HUES64 (cell line): Measurements from ENCODE around the gene GAB2.
"Not testable (repeated sequence)": the region's sequence is repeated elsewhere in the genome, so short reads cannot be mapped to it uniquely, and the experiment has no call there.

Experiments used
- H3K27ac ChIP-seq: 2 replicates; pipeline ENCODE4 v1.7.0; 2013; ENCODE audit warnings: low read depth, low read length, inconsistent platforms
- H3K27me3 ChIP-seq: 2 replicates; pipeline ENCODE4 v1.6.1; 2013; ENCODE audit warnings: mild to moderate bottlenecking, low read length; ENCODE audit not compliant: insufficient read depth
- H3K36me3 ChIP-seq: 2 replicates; pipeline ENCODE4 v1.6.1; 2013; ENCODE audit warnings: mild to moderate bottlenecking, low read length; ENCODE audit not compliant: insufficient read depth
- H3K4me1 ChIP-seq: 2 replicates; pipeline ENCODE4 v1.6.1; 2013; ENCODE audit warnings: mild to moderate bottlenecking, low read length, moderate library complexity; ENCODE audit not compliant: insufficient read depth
- H3K4me3 ChIP-seq: 2 replicates; pipeline ENCODE4 v1.5.1; 2013; ENCODE audit warnings: mild to moderate bottlenecking, low read length, moderate library complexity
- H3K9ac ChIP-seq: 2 replicates; pipeline ENCODE4 v1.6.1; 2013; ENCODE audit warnings: mild to moderate bottlenecking, low read depth, low read length
- H3K9me3 ChIP-seq: 2 replicates; pipeline ENCODE4 v1.6.1; 2013; ENCODE audit warnings: low read depth, low read length; ENCODE audit not compliant: insufficient read depth
- WGBS: fragments of 150-250, 120-280 bp; methylation state at CpG from one replicate; pipeline ENCODE4 v1.1.7; 2013; ENCODE audit warnings: missing lambda C conversion rate; 5-methylcytosine and 5-hydroxymethylcytosine counted together

The GAB2 gene

DNA sequence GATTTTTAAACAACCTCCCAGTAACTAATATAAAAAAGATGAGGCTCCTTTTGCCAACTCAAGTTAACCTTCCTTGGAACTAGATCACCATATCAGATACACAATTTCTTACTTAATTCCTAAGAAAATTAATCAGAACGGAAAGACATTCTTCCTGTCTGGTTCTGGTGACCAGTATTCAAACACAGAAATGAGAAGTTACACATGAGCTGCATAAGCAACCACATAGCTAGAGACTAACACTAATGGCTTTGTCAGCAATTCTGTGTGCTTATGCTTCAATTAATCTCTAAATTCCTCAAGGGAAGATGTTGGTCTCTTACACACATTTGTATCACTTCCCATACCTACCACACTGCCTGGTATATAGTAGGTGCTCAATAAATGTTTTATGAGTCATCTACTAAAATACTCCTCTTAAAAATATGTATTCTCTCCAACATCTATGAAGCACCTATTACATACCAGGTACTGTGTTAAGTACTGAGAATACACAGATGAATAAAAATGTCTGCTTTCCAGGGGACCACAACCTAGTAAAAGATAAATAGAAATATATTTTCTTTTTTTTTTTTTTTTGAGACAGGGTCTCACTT is 54.5 kb downstream of the GAB2 start:
- Histone ChIP-seq H3K9ac (no peak overlapping the region), H3K4me3 (no peak overlapping the region), H3K27ac (no peak overlapping the region), H3K9me3 (no peaks in the 10 kb centered on the region), H3K36me3 (no peaks in the 10 kb centered on the region), H3K4me1 (peaks cover 33% of the 10 kb centered on the region), H3K27me3 (no peaks in the 10 kb centered on the region)
- 95% methylated on average over 1 of the region's 1 CpG for WGBS

DNA sequence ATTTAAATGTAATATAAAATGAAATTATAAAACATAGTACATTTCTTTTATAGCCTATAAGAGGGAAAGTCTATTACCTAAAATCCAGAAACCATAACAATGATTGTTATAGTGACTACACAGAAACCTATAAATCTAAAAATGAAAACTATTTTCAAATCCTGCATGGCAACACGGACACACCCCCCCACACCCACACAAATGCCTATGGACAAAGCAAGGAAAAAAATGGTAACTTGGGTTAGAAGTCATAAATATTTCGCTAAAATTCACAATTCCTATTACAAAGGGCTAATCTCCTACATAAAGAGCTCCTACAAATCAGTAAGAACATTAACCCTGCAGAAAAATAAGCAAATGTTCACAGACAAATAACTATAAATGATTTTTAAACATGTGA is 56.4 kb downstream of the GAB2 start:
- H3K4me1 ChIP-seq = peaks cover 25% of the 10 kb centered on the region
- no peak overlapping the region for H3K4me3 ChIP-seq
- WGBS = 100% methylated on average over 1 of the region's 2 CpGs
- no peak overlapping the region for H3K9ac ChIP-seq
- no peak overlapping the region for H3K27ac ChIP-seq
- H3K27me3 ChIP-seq = no peaks in the 10 kb centered on the region
- no peaks in the 10 kb centered on the region for H3K36me3 ChIP-seq
- no peaks in the 10 kb centered on the region for H3K9me3 ChIP-seq

DNA sequence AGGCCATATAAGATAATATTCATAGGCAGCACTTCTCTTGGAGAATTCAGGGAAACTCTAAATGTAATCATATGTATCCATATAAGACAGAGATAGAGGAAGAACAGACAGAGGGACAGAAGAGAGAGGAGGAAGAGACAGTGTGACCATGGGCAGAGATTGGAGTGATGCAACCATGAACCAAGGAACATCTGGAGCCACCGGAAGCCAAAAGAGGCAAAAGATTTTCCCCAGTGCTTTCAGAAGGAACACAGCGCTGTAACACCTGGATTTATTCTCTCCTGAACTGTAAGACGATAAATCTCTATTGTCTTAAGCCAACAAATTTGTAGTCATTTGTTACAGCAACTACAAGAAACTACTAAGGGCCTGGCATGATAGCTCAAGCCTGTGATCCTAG is 57.7 kb downstream of the GAB2 start:
- no peaks in the 10 kb centered on the region for H3K9me3 ChIP-seq
- H3K9ac ChIP-seq = no peak overlapping the region
- 95% methylated on average over 3 of the region's 3 CpGs for WGBS
- no peaks in the 10 kb centered on the region for H3K36me3 ChIP-seq
- H3K4me3 ChIP-seq = no peak overlapping the region
- no peak overlapping the region for H3K27ac ChIP-seq
- H3K27me3 ChIP-seq = no peaks in the 10 kb centered on the region
- H3K4me1 ChIP-seq = peaks cover 19% of the 10 kb centered on the region

DNA sequence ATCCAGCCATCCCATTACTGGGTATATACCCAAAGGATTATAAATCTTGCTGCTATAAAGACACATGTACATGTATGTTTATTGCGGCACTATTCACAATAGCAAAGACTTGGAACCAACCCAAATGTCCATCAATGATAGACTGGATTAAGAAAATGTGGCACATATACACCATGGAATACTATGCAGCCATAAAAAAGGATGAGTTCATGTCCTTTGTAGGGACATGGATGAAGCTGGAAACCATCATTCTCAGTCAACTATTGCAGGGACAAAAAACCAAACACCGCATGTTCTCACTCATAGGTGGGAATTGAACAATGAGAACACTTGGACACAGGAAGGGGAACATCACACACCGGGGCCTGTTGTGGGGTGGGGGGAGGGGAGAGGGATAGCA is 59.7 kb downstream of the GAB2 start:
- peaks cover 11% of the 10 kb centered on the region; the same call in 1 of the 2 replicates for H3K4me1 ChIP-seq
- H3K27ac ChIP-seq, H3K9ac ChIP-seq, H3K4me3 ChIP-seq, H3K36me3 ChIP-seq, H3K9me3 ChIP-seq, H3K27me3 ChIP-seq: not testable (repeated sequence)
- no CpG with 5 or more reads among the region's 3 CpGs for WGBS

DNA sequence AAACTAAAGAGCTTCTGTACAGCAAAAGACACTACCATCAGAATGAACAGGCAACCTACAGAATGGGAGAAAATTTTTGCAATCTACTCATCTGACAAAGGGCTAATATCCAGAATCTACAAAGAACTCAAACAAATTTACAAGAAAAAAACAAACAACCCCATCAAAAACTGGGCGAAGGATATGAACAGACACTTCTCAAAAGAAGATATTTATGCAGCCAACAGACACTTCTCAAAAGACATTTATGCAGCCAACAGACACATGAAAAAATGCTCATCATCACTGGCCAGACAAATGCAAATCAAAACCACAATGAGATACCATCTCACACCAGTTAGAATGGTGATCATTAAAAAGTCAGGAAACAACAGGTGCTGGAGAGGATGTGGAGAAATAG is 60.2 kb downstream of the GAB2 start:
- H3K9ac ChIP-seq, H3K9me3 ChIP-seq, H3K27me3 ChIP-seq, H3K27ac ChIP-seq, H3K4me3 ChIP-seq, H3K36me3 ChIP-seq: not testable (repeated sequence)
- WGBS = 93% methylated on average over 1 of the region's 1 CpG
- H3K4me1 ChIP-seq = peaks cover 14% of the 10 kb centered on the region; the same call in 1 of the 2 replicates

DNA sequence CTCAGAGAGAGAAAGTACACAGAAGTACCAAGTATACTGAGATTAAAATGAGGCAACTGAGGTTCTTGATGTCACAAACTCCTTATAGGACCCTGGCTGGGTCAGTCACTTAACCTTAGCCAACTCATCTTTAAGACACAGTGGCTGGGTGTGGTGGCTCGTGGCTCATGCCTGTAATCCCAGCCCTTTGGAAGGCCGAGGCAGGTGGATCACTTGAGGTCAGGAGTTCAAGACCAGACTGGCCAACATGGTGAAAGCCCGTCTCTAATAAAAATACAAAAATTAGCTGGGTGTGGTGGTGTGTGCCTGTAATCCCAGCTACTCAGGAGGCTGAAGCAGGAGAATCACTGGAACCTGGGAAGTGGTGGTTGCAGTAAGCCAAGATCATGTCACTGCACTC is 61.9 kb downstream of the GAB2 start:
- H3K36me3 ChIP-seq, H3K27ac ChIP-seq, H3K9ac ChIP-seq, H3K9me3 ChIP-seq, H3K27me3 ChIP-seq, H3K4me3 ChIP-seq: not testable (repeated sequence)
- peaks cover 23% of the 10 kb centered on the region for H3K4me1 ChIP-seq
- WGBS = 89% methylated on average over 3 of the region's 3 CpGs

DNA sequence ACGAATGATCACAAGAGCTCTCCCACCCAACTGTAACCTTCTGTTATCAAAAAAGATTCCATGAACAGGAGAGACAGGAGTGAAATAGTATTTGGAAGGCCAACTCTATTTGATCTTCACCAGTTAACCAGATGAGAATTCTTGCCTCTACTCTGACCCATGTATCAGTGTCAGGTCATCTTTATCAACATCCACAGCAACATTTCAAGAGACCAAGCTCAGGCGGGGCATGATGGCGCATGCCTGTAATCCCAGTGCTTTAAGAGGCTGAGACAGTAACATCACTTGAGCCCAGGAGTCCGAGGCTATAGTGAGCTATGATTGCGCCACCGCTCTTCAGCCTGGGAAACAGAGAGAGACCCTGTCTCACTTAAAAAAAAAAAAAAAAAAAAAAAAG is 62.3 kb downstream of the GAB2 start:
- H3K27ac ChIP-seq = no peak overlapping the region

DNA sequence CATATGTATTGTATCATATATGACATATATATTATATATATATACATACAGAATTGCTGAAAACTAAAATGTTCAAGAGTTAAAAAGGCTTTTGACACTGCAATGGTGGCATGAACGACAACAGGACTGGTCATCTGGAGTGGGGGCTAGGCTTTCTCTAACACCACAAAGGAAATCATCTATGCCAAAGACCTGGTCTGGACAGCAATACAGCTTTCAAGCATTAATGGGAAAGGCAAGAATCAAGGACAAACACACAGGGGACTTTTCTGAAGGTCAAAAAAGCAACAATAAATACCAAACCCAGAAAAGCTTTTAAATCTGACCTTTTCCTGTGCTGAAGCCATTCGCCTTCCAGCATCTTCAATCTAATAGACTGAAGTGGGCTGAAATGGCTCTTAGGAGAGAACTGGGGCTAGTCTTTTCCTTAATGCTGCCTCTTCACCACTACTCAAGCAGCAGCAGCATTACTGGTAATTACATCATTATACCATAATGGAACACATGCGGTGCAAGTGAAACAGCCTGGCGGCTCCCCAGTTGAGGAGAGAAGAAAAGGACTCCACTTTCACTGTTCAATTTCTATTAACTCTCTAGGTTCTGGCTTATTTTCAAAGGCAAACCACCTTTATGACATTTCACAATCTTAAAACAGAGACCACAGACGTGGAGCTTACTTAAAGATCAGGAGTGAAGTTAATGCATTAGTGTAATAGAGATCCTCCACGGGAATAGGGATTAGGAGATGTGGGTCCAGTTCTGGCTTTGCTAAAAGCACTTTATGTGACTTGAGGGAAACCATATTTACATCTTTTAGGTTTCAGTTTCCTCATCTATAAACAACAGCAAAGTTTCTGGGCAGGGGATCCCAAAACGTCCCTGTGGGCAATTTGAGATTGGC is 63.0 kb downstream of the GAB2 start:
- Histone ChIP-seq H3K9me3 (no peaks in the 10 kb centered on the region), H3K9ac (no peak overlapping the region), H3K27ac (no peak overlapping the region), H3K4me1 (peaks cover 33% of the 10 kb centered on the region), H3K27me3 (no peaks in the 10 kb centered on the region), H3K36me3 (no peaks in the 10 kb centered on the region), H3K4me3 (no peak overlapping the region; the same call in 1 of the 2 replicates)
- WGBS = 67% methylated on average over 7 of the region's 7 CpGs

More for the DNA sequence above, 62.3 kb downstream of the GAB2 start:
- no peaks in the 10 kb centered on the region for H3K36me3 ChIP-seq
- H3K9ac ChIP-seq = no peak overlapping the region
- 92% methylated on average over 6 of the region's 6 CpGs for WGBS
- H3K4me1 ChIP-seq = peaks cover 27% of the 10 kb centered on the region
- H3K9me3 ChIP-seq = no peaks in the 10 kb centered on the region
- H3K27me3 ChIP-seq = no peaks in the 10 kb centered on the region
- H3K4me3 ChIP-seq = no peak overlapping the region

DNA sequence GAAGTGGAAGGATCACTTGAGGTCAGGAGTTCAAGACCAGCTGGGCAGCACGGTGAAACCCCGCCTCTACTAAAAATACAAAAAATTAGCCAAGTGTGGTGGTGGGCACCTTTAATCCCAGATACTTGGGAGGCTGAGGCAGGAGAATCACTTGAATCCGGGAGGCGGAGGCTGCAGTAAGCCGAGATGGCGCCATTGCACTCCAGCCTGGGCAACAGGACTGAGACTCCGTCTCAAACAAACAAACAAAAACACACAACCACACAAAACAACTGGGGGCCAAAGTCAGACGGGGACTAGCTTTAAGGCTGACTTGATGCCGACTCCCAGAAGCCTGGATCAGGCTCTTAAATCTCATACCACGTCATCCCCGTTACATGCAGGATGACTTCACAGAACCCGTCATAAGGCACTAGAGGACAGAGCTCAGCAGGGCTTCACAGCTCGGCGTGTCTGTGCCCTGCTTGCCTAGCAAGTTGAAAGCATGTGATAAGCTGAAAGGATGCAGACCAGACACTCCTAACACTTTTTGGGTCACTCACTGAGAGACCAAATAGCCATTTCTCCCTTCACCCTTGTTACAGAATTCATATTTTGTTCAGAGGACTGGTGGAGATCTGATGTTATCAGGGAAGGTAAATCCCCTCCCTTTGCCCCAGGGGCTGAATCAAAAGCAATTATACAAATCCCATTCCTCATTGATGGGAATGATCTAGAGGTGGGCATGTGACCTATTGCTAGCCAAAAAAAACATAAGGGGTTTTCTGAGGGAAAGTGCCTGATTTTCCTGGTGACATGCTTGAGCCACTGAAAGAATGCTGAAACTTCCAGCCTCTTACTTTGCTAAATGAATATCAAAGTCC is 65.4 kb downstream of the GAB2 start:
- Histone ChIP-seq H3K4me1 (peaks cover 39% of the 10 kb centered on the region), H3K27ac (no peak overlapping the region), H3K9ac (no peak overlapping the region), H3K36me3 (no peaks in the 10 kb centered on the region), H3K4me3 (no peak overlapping the region), H3K9me3 (no peaks in the 10 kb centered on the region), H3K27me3 (no peaks in the 10 kb centered on the region)
- WGBS = 91% methylated on average over 14 of the region's 14 CpGs

DNA sequence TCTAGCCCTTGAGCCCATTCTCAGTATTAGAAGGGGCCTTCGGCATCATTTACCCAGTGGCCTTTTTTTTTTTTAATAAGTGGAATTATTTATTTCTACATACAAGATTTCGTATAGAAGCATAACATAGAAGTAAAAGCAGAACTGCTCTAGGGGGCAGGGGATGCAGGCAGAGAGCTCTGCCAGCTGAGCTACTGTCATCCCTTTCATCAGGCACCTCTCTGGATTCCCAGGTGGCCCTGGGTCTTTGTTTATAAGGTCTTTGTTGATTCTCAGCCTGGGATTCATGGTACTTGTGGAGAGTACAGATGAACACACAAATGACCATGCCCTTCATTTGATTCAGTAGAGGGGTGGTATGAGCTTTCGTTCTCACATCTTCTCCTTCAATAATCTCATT is 66.4 kb downstream of the GAB2 start:
- WGBS = 83% methylated on average over 1 of the region's 3 CpGs
- Histone ChIP-seq H3K36me3 (no peaks in the 10 kb centered on the region), H3K9ac (no peak overlapping the region), H3K4me1 (peaks cover 39% of the 10 kb centered on the region), H3K4me3 (no peak overlapping the region), H3K9me3 (no peaks in the 10 kb centered on the region), H3K27ac (no peak overlapping the region), H3K27me3 (no peaks in the 10 kb centered on the region)

DNA sequence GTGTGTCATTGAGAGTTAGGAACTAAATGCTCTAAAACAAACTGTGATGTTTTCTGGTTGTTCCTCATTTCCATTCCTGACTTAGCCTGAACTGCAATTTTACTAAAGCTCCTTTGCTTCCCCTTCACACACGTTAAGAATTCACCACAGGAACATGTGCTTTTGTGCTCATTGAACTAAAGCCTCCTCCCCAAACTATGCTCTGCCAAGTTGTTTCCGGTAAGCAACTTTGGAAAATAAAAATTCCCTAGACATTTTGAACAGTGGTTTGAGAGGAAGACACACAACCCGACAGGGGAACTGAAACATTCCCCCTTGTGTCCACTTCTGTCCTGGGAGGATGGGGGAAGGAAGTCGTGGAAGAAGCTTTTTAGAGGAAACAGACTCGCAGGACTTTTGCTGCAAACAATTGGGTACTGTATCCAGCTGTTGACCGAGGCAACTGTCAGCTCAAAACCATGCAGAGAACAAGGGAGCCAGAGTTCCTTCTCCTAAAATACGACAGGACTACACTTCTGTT is 66.9 kb downstream of the GAB2 start:
- peaks cover 39% of the 10 kb centered on the region for H3K4me1 ChIP-seq
- H3K36me3 ChIP-seq = no peaks in the 10 kb centered on the region
- peak overlapping the region; percentile 38; the same call in 1 of the 2 replicates for H3K27ac ChIP-seq
- H3K4me3 ChIP-seq = no peak overlapping the region
- peak overlapping the region; percentile 46; the same call in 1 of the 2 replicates for H3K9ac ChIP-seq
- WGBS = 64% methylated on average over 7 of the region's 7 CpGs
- H3K9me3 ChIP-seq = no peaks in the 10 kb centered on the region
- no peaks in the 10 kb centered on the region for H3K27me3 ChIP-seq
